ENCODE results near the gene ZNF740. TPM values are rescaled to one million over a fixed set of nuclear protein-coding genes. Genes with fewer than 3 reads are reported as not detected.
A peak's percentile ranks its signal among the peaks of the same experiment; 100 is the strongest.

ZNF740 gene
- total RNA-seq, 1 donor from 2014 or later, result 16.7 TPM

DNA sequence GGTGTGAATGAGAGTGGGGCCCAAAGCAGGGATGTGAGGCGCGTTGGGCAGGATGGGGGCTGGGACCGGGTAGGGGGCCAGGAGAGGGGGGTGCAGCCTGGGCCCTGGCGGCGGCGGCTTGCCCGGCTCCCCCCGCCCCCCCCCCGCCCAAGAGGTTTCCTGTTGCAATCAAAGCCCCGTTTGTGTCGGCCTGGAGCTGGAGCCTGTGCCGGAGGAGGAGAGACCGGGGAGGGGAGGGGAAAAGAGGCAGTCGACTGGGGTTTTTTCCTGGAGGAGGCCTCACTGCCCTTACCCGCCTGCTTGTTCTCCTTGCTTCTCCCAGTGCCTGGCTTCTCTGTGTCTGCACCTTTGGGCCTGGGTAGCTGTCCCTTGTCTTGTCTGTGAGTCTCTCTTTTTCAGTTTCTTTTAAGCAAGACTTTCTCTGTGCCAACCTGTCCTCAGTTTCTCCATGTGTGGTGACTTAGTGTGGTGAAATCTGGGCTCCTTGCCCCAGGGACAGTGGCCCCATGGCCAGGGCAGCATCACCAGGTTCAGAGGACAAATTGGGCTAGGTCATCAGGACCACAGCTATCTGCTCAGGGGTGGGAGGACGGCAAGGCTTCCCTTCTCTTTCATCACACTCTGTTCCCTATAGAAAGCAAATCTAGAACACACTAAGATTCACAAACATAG, 43.0 kb downstream of the ZNF740 start:
- peaks cover 36 to 49% (median 41%) of the 10 kb centered on the region in 3 donors for H3K4me1 ChIP-seq (ENCODE audit: control insufficient read depth in 3 of 3, insufficient read depth in 3 of 3, low read length in 3 of 3)
- H3K27me3 ChIP-seq (ENCODE audit: control insufficient read depth in 3 of 3, insufficient read depth in 3 of 3, low read length in 3 of 3), result no peaks in the 10 kb centered on the region
- peak overlapping the region in 1 of 3 donors; percentile 27 for H3K4me3 ChIP-seq (ENCODE audit: low read length in 3 of 3)
- H3K9me3 ChIP-seq (ENCODE audit: control insufficient read depth in 3 of 3, low read length in 3 of 3), result no peaks in the 10 kb centered on the region
- H3K36me3 ChIP-seq (ENCODE audit: control insufficient read depth in 3 of 3, insufficient read depth in 3 of 3, low read length in 3 of 3), result no peaks in the 10 kb centered on the region
- H3K27ac ChIP-seq (ENCODE audit: low read depth, low read length), result peak overlapping the region; percentile 7
- peak overlapping the region; percentile 13 to 41 (median 23) for H3K9ac ChIP-seq (ENCODE audit: low read depth in 1 of 3, low read length in 3 of 3)

DNA sequence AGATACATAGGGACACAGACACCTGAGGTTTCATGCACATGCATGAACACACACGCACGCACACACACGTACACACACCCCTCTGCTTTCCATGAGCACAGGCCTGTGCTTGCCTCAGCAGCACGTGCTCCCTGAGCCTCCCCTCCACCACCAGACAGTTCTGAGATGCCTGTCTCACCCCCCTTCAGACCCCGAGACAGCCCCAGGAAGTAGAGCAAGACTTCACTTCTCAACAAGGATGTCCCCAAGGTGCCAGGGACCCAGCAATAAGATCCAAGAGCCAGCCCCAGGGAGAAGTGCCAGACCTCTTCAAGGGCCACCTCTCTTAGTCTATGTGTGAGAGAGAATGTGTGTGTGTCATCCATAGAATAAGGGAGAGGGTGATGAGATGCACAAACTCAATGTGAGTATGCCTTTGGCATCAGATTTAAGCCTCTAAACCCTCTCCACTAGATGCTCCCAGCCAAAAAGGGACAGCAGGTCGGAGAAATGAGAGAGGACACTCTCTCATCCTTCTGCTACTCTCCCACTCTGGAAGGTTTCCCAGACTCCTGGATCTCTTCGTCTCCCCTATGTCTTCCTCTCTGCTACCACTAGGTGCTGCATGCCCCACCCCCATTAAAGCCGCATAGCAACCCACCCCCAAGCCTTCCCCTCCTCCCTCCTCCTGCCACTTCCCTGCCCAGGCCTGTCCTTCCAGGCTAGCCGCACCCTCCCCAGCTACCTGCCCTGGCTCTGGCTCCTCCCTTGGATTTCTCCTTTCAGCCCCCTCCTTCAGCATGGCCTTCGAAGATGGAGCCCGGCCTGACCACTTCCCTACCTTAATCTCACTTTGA, 43.8 kb downstream of the ZNF740 start:
- H3K27me3 ChIP-seq (ENCODE audit: control insufficient read depth in 3 of 3, insufficient read depth in 3 of 3, low read length in 3 of 3), result no peaks in the 10 kb centered on the region
- H3K4me3 ChIP-seq (ENCODE audit: low read length in 3 of 3), result peak overlapping the region in 1 of 3 donors; percentile 27
- no peaks in the 10 kb centered on the region for H3K36me3 ChIP-seq (ENCODE audit: control insufficient read depth in 3 of 3, insufficient read depth in 3 of 3, low read length in 3 of 3)
- no peaks in the 10 kb centered on the region for H3K9me3 ChIP-seq (ENCODE audit: control insufficient read depth in 3 of 3, low read length in 3 of 3)
- H3K9ac ChIP-seq (ENCODE audit: low read depth in 1 of 3, low read length in 3 of 3), result peak overlapping the region in 1 of 3 donors; percentile 41
- H3K27ac ChIP-seq (ENCODE audit: low read depth, low read length), result peak overlapping the region; percentile 7
- peaks cover 31 to 47% (median 37%) of the 10 kb centered on the region in 3 donors for H3K4me1 ChIP-seq (ENCODE audit: control insufficient read depth in 3 of 3, insufficient read depth in 3 of 3, low read length in 3 of 3)

GRCh38 chr12:53224897-53225634, 44.5 kb downstream of the ZNF740 start:
- Histone ChIP-seq H3K27me3 (ENCODE audit: control insufficient read depth in 3 of 3, insufficient read depth in 3 of 3, low read length in 3 of 3) (no peaks in the 10 kb centered on the region), H3K9ac (ENCODE audit: low read depth in 1 of 3, low read length in 3 of 3) (no peak overlapping the region), H3K4me3 (ENCODE audit: low read length in 3 of 3) (no peak overlapping the region), H3K9me3 (ENCODE audit: control insufficient read depth in 3 of 3, low read length in 3 of 3) (no peaks in the 10 kb centered on the region), H3K4me1 (ENCODE audit: control insufficient read depth in 3 of 3, insufficient read depth in 3 of 3, low read length in 3 of 3) (peaks cover 26 to 41% (median 32%) of the 10 kb centered on the region in 3 donors), H3K27ac (ENCODE audit: low read depth, low read length) (no peak overlapping the region), H3K36me3 (ENCODE audit: control insufficient read depth in 3 of 3, insufficient read depth in 3 of 3, low read length in 3 of 3) (no peaks in the 10 kb centered on the region)

- H3K27ac ChIP-seq (ENCODE audit: low read depth, low read length), result no peak overlapping the region
- H3K27me3 ChIP-seq (ENCODE audit: control insufficient read depth in 3 of 3, insufficient read depth in 3 of 3, low read length in 3 of 3), result no peaks in the 10 kb centered on the region
- no peaks in the 10 kb centered on the region for H3K36me3 ChIP-seq (ENCODE audit: control insufficient read depth in 3 of 3, insufficient read depth in 3 of 3, low read length in 3 of 3)
- no peaks in the 10 kb centered on the region for H3K9me3 ChIP-seq (ENCODE audit: control insufficient read depth in 3 of 3, low read length in 3 of 3)
- H3K4me3 ChIP-seq (ENCODE audit: low read length in 3 of 3), result no peak overlapping the region
- H3K4me1 ChIP-seq (ENCODE audit: control insufficient read depth in 3 of 3, insufficient read depth in 3 of 3, low read length in 3 of 3), result peaks cover 26 to 35% (median 28%) of the 10 kb centered on the region in 3 donors
- no peak overlapping the region for H3K9ac ChIP-seq (ENCODE audit: low read depth in 1 of 3, low read length in 3 of 3)
Observed at GRCh38 chr12:53225635-53226424, 45.3 kb downstream of the ZNF740 start.

DNA sequence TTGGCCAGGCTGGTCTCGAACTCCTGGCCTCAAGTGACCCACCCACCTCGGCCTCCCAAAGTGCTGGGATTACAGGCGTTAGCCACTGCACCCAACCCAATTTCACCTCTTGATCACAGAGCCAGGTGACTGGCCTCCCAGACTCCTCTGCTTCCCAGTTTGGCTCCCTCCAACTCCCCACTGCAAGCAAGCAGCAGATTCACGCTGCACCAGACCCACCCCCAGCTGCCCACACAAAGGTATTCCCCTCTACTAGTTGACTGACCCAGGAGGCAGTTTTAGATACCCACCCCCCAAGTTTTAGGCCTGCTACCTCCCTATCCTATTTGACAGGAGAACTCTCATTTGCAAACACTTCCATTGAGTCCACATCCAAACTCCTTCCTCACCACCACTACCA, 46.3 kb downstream of the ZNF740 start:
- no peak overlapping the region for H3K4me3 ChIP-seq (ENCODE audit: low read length in 3 of 3)
- H3K9me3 ChIP-seq (ENCODE audit: control insufficient read depth in 3 of 3, low read length in 3 of 3), result no peaks in the 10 kb centered on the region
- no peak overlapping the region for H3K27ac ChIP-seq (ENCODE audit: low read depth, low read length)
- no peaks in the 10 kb centered on the region for H3K36me3 ChIP-seq (ENCODE audit: control insufficient read depth in 3 of 3, insufficient read depth in 3 of 3, low read length in 3 of 3)
- no peak overlapping the region for H3K9ac ChIP-seq (ENCODE audit: low read depth in 1 of 3, low read length in 3 of 3)
- peaks cover 0 to 7% (median 6%) of the 10 kb centered on the region in 3 donors for H3K27me3 ChIP-seq (ENCODE audit: control insufficient read depth in 3 of 3, insufficient read depth in 3 of 3, low read length in 3 of 3)
- H3K4me1 ChIP-seq (ENCODE audit: control insufficient read depth in 3 of 3, insufficient read depth in 3 of 3, low read length in 3 of 3), result peaks cover 23 to 39% (median 25%) of the 10 kb centered on the region in 3 donors

GRCh38 chr12:53227341-53227740, 46.8 kb downstream of the ZNF740 start:
- Histone ChIP-seq H3K9me3 (ENCODE audit: control insufficient read depth in 3 of 3, low read length in 3 of 3) (no peaks in the 10 kb centered on the region), H3K4me1 (ENCODE audit: control insufficient read depth in 3 of 3, insufficient read depth in 3 of 3, low read length in 3 of 3) (peaks cover 18 to 37% (median 23%) of the 10 kb centered on the region in 3 donors), H3K4me3 (ENCODE audit: low read length in 3 of 3) (no peak overlapping the region), H3K27ac (ENCODE audit: low read depth, low read length) (no peak overlapping the region), H3K9ac (ENCODE audit: low read depth in 1 of 3, low read length in 3 of 3) (no peak overlapping the region), H3K36me3 (ENCODE audit: control insufficient read depth in 3 of 3, insufficient read depth in 3 of 3, low read length in 3 of 3) (no peaks in the 10 kb centered on the region), H3K27me3 (ENCODE audit: control insufficient read depth in 3 of 3, insufficient read depth in 3 of 3, low read length in 3 of 3) (peaks cover under 1 to 8% (median 7%) of the 10 kb centered on the region in 3 donors)

GRCh38 chr12:53227836-53228235, 47.3 kb downstream of the ZNF740 start:
- Histone ChIP-seq H3K27ac (ENCODE audit: low read depth, low read length) (no peak overlapping the region), H3K27me3 (ENCODE audit: control insufficient read depth in 3 of 3, insufficient read depth in 3 of 3, low read length in 3 of 3) (peaks cover 6 to 13% (median 12%) of the 10 kb centered on the region in 3 donors), H3K36me3 (ENCODE audit: control insufficient read depth in 3 of 3, insufficient read depth in 3 of 3, low read length in 3 of 3) (no peaks in the 10 kb centered on the region), H3K4me3 (ENCODE audit: low read length in 3 of 3) (no peak overlapping the region), H3K9ac (ENCODE audit: low read depth in 1 of 3, low read length in 3 of 3) (no peak overlapping the region), H3K9me3 (ENCODE audit: control insufficient read depth in 3 of 3, low read length in 3 of 3) (no peaks in the 10 kb centered on the region), H3K4me1 (ENCODE audit: control insufficient read depth in 3 of 3, insufficient read depth in 3 of 3, low read length in 3 of 3) (peaks cover 20 to 37% (median 23%) of the 10 kb centered on the region in 3 donors)

DNA sequence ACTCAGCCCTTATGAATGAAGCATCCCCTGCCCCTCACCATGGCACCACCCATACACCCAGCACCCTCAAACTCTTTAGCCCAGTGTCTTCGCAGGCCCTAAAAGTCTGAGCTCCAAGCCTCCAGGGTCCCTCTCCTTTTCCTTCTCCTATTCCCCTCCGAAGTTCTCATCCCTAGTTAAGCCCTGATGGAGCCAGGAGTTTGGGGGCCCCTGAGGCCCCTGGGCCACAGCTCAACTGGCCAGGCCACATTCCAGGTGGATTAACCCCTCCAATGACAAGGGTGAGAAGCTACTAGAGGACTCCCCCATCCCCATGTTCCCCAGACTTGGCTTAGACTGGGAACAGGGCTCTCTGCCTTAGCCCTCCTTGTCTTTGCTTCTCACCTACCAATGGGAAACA, 48.9 kb downstream of the ZNF740 start:
- peaks cover 17 to 26% (median 25%) of the 10 kb centered on the region in 3 donors for H3K27me3 ChIP-seq (ENCODE audit: control insufficient read depth in 3 of 3, insufficient read depth in 3 of 3, low read length in 3 of 3)
- H3K9me3 ChIP-seq (ENCODE audit: control insufficient read depth in 3 of 3, low read length in 3 of 3), result no peaks in the 10 kb centered on the region
- no peaks in the 10 kb centered on the region for H3K36me3 ChIP-seq (ENCODE audit: control insufficient read depth in 3 of 3, insufficient read depth in 3 of 3, low read length in 3 of 3)
- H3K27ac ChIP-seq (ENCODE audit: low read depth, low read length), result no peak overlapping the region
- no peak overlapping the region for H3K9ac ChIP-seq (ENCODE audit: low read depth in 1 of 3, low read length in 3 of 3)
- peaks cover 20 to 32% (median 24%) of the 10 kb centered on the region in 3 donors for H3K4me1 ChIP-seq (ENCODE audit: control insufficient read depth in 3 of 3, insufficient read depth in 3 of 3, low read length in 3 of 3)
- H3K4me3 ChIP-seq (ENCODE audit: low read length in 3 of 3), result no peak overlapping the region

GRCh38 chr12:53230108-53230845, 49.8 kb downstream of the ZNF740 start:
- no peak overlapping the region for H3K9ac ChIP-seq (ENCODE audit: low read depth in 1 of 3, low read length in 3 of 3)
- no peak overlapping the region for H3K4me3 ChIP-seq (ENCODE audit: low read length in 3 of 3)
- no peak overlapping the region for H3K27ac ChIP-seq (ENCODE audit: low read depth, low read length)
- H3K4me1 ChIP-seq (ENCODE audit: control insufficient read depth in 3 of 3, insufficient read depth in 3 of 3, low read length in 3 of 3), result peaks cover 18 to 25% (median 20%) of the 10 kb centered on the region in 3 donors
- peaks cover 19 to 30% (median 30%) of the 10 kb centered on the region in 3 donors for H3K27me3 ChIP-seq (ENCODE audit: control insufficient read depth in 3 of 3, insufficient read depth in 3 of 3, low read length in 3 of 3)
- no peaks in the 10 kb centered on the region for H3K36me3 ChIP-seq (ENCODE audit: control insufficient read depth in 3 of 3, insufficient read depth in 3 of 3, low read length in 3 of 3)
- H3K9me3 ChIP-seq (ENCODE audit: control insufficient read depth in 3 of 3, low read length in 3 of 3), result no peaks in the 10 kb centered on the region
